SJCRH30 (cell line): ENCODE measurements around the gene LCE3D. TPM values are rescaled to one million over a fixed set of nuclear protein-coding genes. Genes with fewer than 3 reads are reported as not detected.
"Not testable (repeated sequence)": the region's sequence is repeated elsewhere in the genome, so short reads cannot be mapped to it uniquely, and the experiment has no call there.

Experiments used
- DNase-seq, 2 experiments: peaks; one replicate each; pipeline ENCODE4 v3.0.0-alpha.2; 2015 to 2020
- H3K27ac ChIP-seq: fragments of 250-450 bp; sonication (Bioruptor Pico); 2 replicates; pipeline ENCODE4 v1.5.1; 2020; ENCODE audit warnings: mild to moderate bottlenecking, moderate library complexity
- H3K27me3 ChIP-seq: fragments of 250-450 bp; sonication (Bioruptor Pico); 2 replicates; pipeline ENCODE4 v1.5.1; 2020; ENCODE audit warnings: mild to moderate bottlenecking, moderate library complexity
- H3K36me3 ChIP-seq: fragments of 250-450 bp; sonication (Bioruptor Pico); 2 replicates; pipeline ENCODE4 v1.5.1; 2020; ENCODE audit warnings: mild to moderate bottlenecking, moderate library complexity
- H3K4me1 ChIP-seq: fragments of 250-450 bp; sonication (Bioruptor Pico); 2 replicates; pipeline ENCODE4 v1.5.1; 2020; ENCODE audit warnings: mild to moderate bottlenecking, moderate library complexity
- H3K4me3 ChIP-seq: fragments of 250-450 bp; sonication (Bioruptor Pico); 2 replicates; pipeline ENCODE4 v1.5.1; 2020; ENCODE audit warnings: mild to moderate bottlenecking, moderate library complexity
- H3K9me3 ChIP-seq: fragments of 250-450 bp; sonication (Bioruptor Pico); replicated peaks from 2 replicates; pipeline ENCODE4 v1.5.1; 2020; ENCODE audit warnings: mild to moderate bottlenecking, moderate library complexity
- total RNA-seq: library from RNA; depleted of rRNA; stranded (reverse); fragments of >200 nt; shearing (Covaris generic); gene quantifications from 2 replicates; pipeline ENCODE4 v1.2.3, GENCODE V29; 2014; rRNA removed

Gene LCE3D
- total RNA-seq, 1 experiment from 2014 or later = not detected

- H3K36me3 ChIP-seq, H3K4me1 ChIP-seq, H3K27ac ChIP-seq, H3K9me3 ChIP-seq, DNase-seq, H3K4me3 ChIP-seq, H3K27me3 ChIP-seq: not testable (repeated sequence)
Observed at GRCh38 chr1:152548358-152548757, 32.0 kb downstream of the LCE3D start.

- no peak for DNase-seq
- no peaks in the 10 kb centered on the region for H3K9me3 ChIP-seq
- no peaks in the 10 kb centered on the region for H3K36me3 ChIP-seq
- no peak overlapping the region for H3K4me3 ChIP-seq
- no peaks in the 10 kb centered on the region for H3K4me1 ChIP-seq
- no peaks in the 10 kb centered on the region for H3K27me3 ChIP-seq
- no peak overlapping the region for H3K27ac ChIP-seq
Observed at GRCh38 chr1:152546704-152547103, 33.6 kb downstream of the LCE3D start.

DNA sequence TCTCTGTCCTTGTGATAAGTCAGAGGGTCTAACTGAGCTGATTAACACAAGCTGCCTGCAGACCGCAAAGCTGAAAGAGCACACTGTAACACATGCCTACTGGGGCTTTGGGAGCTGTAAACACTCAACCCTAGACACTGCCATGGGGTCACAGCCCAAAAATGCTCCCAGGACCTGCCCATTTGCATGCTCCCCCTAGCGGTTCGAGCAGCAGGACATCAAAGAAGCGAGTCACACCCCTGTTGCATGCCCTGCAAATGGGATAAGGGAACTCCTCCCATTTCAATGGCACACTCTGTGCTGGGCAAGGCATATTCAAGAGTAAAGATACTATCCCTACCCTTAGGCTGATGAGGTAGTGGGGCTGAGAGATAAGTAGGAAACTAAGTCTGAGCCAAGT is 36.5 kb downstream of the LCE3D start:
- Histone ChIP-seq H3K4me1 (no peaks in the 10 kb centered on the region), H3K27ac (no peak overlapping the region), H3K36me3 (no peaks in the 10 kb centered on the region), H3K4me3 (no peak overlapping the region), H3K27me3 (no peaks in the 10 kb centered on the region), H3K9me3 (no peaks in the 10 kb centered on the region)
- DNase-seq = peak in 1 of 2 experiments; percentile 15

GRCh38 chr1:152539901-152540300 is 40.4 kb downstream of the LCE3D start:
- Histone ChIP-seq H3K27ac (no peak overlapping the region), H3K36me3 (no peaks in the 10 kb centered on the region), H3K9me3 (no peaks in the 10 kb centered on the region), H3K4me3 (no peak overlapping the region), H3K27me3 (no peaks in the 10 kb centered on the region), H3K4me1 (no peaks in the 10 kb centered on the region)
- DNase-seq = no peak

- H3K27me3 ChIP-seq = no peaks in the 10 kb centered on the region
- H3K9me3 ChIP-seq = no peaks in the 10 kb centered on the region
- H3K36me3 ChIP-seq = no peaks in the 10 kb centered on the region
- no peak overlapping the region for H3K27ac ChIP-seq
- DNase-seq = no peak
- H3K4me3 ChIP-seq = no peak overlapping the region
- H3K4me1 ChIP-seq = no peaks in the 10 kb centered on the region
Observed at GRCh38 chr1:152537496-152537895, 42.8 kb downstream of the LCE3D start.

DNA sequence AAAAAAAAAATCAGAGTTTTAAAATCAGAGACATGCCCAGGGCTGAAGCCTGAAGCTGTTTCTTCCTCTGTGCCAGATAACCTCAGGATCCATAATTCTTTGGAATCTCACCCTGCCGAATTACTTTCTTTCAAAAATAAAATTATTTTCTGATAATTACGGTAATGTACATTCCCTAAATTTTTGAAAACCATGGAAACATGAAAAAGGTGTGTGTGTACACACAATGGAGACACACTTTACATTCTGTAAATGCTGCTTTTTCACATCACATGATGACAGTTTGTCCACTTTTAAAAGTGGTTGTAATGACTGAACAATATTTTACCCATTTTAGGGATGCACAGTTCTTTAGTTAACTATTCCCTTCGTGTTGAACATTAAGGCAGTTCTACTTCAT is 44.5 kb downstream of the LCE3D start:
- Histone ChIP-seq H3K36me3 (no peaks in the 10 kb centered on the region), H3K9me3 (no peaks in the 10 kb centered on the region), H3K4me3 (no peak overlapping the region), H3K27me3 (no peaks in the 10 kb centered on the region), H3K4me1 (no peaks in the 10 kb centered on the region), H3K27ac (no peak overlapping the region)
- no peak for DNase-seq

- H3K4me1 ChIP-seq = no peaks in the 10 kb centered on the region
- H3K27me3 ChIP-seq = no peaks in the 10 kb centered on the region
- H3K4me3 ChIP-seq = no peak overlapping the region
- no peaks in the 10 kb centered on the region for H3K36me3 ChIP-seq
- H3K9me3 ChIP-seq = no peaks in the 10 kb centered on the region
- DNase-seq = peak; percentile 39 to 63
- no peak overlapping the region for H3K27ac ChIP-seq
Observed at GRCh38 chr1:152533327-152533938, 46.9 kb downstream of the LCE3D start.

Other genes with a start within 250 kb of the LCE3D start
- not detected in 2 replicates for gene FLG2, start 220.5 kb downstream of the LCE3D start, total RNA-seq
- not detected in 2 replicates for gene CRNN, start 166.3 kb downstream of the LCE3D start, total RNA-seq
- gene LCE5A, start 69.7 kb downstream of the LCE3D start, total RNA-seq = not detected in 2 replicates
- gene CRCT1, start 66.0 kb downstream of the LCE3D start, total RNA-seq = not detected in 2 replicates
- gene LCE3E, start 13.7 kb downstream of the LCE3D start, total RNA-seq = not detected in 2 replicates
- gene LCE3C, start 19.7 kb upstream of the LCE3D start, total RNA-seq = not detected in 2 replicates
- not detected in 2 replicates for gene LCE3B, start 33.3 kb upstream of the LCE3D start, total RNA-seq
- not detected in 2 replicates for gene LCE3A, start 42.6 kb upstream of the LCE3D start, total RNA-seq
- gene LCE2D, start 82.9 kb upstream of the LCE3D start, total RNA-seq = not detected in 2 replicates
- not detected in 2 replicates for gene LCE2C, start 94.8 kb upstream of the LCE3D start, total RNA-seq
- not detected in 2 replicates for gene LCE2B, start 105.6 kb upstream of the LCE3D start, total RNA-seq
- gene LCE2A, start 117.8 kb upstream of the LCE3D start, total RNA-seq = not detected in 2 replicates
- not detected in 2 replicates for gene LCE4A, start 127.6 kb upstream of the LCE3D start, total RNA-seq
- gene KPRP, start 177.5 kb upstream of the LCE3D start, total RNA-seq = not detected in 2 replicates
- not detected in 2 replicates for gene LCE1F, start 194.6 kb upstream of the LCE3D start, total RNA-seq
- not detected in 2 replicates for gene LCE1E, start 205.7 kb upstream of the LCE3D start, total RNA-seq
- gene LCE1D, start 216.2 kb upstream of the LCE3D start, total RNA-seq = not detected in 2 replicates
- gene LCE1C, start 226.1 kb upstream of the LCE3D start, total RNA-seq = not detected in 2 replicates
- not detected in 2 replicates for gene LCE1B, start 231.5 kb upstream of the LCE3D start, total RNA-seq
- not detected in 2 replicates for gene LCE1A, start 247.0 kb upstream of the LCE3D start, total RNA-seq